Stomach (tissue), 4 donors: ENCODE data around the gene CHCHD1.

Source experiments
- CTCF ChIP-seq, 7 experiments: fragments of 450-650 bp in 4 of 7; fragments of 200-600 bp in 3 of 7; sonication (generic) in 3 of 7; IDR thresholded peaks; one replicate each; pipeline ENCODE4 v1.5.1; 2016 to 2019; ENCODE audit warnings: antibody characterized with exemption in 7 of 7, control low read depth in 2 of 7, mild to moderate bottlenecking in 1 of 7
- POLR2AphosphoS5 ChIP-seq, 3 donors: sonication (generic); formaldehyde crosslinking; IDR thresholded peaks; one replicate each; pipeline ENCODE4 v1.6.1; 2016; ENCODE audit warnings: antibody characterized with exemption in 3 of 3

- TF ChIP-seq CTCF (IDR thresholded peaks at IDR 0.05): no peak
- no peak for TF ChIP-seq POLR2AphosphoS5 (IDR thresholded peaks at IDR 0.05)
These were observed 2.2 kb upstream of the CHCHD1 start for GRCh38 chr10:73779539-73780197.
